Endothelial cell of umbilical vein (primary cell): ENCODE data around the gene ZNF184. TPM values are rescaled to one million over a fixed set of nuclear protein-coding genes. Genes with fewer than 3 reads are reported as not detected.

ENCODE experiments used
- BruUV-seq: library from RNA; stranded (reverse); fragments of 400-500 nt; replicated peaks from 2 replicates; lab custom pipeline; 2021; lab: Mats Ljungman, UMichigan
- CTCF ChIA-PET: fragments of 300-600, 350-600 bp; sonication (Branson Sonifier 250); formaldehyde crosslinking; loops from one replicate; lab custom pipeline; 2021; ENCODE audit warnings: antibody characterized with exemption, inconsistent platforms; lab: Charles Lee
- POLR2A ChIA-PET: fragments of 300-600, 350-600 bp; sonication (Branson Sonifier 250); formaldehyde crosslinking; loops from one replicate; lab custom pipeline; 2021; ENCODE audit warnings: antibody characterized with exemption, inconsistent platforms; lab: Charles Lee
- DNase-seq: peaks from one replicate; pipeline ENCODE4 v3.0.0-alpha.2; 2011; ENCODE audit warnings: low read depth, low spot score
- FAIRE-seq: peaks from 2 replicates; lab custom pipeline; 2011; peaks lifted over from hg19 to GRCh38; lab: Jason Lieb, UNC
- H2AFZ ChIP-seq: 2 replicates; pipeline ENCODE4 v1.6.0; 2012; ENCODE audit warnings: low read depth, low read length, control low read depth, inconsistent platforms
- H3K27ac ChIP-seq: 2 replicates; pipeline ENCODE4 v1.5.1; 2011; ENCODE audit warnings: low read depth, mild to moderate bottlenecking, control low read depth, low read length, moderate library complexity; ENCODE audit not compliant: insufficient read depth
- H3K27me3 ChIP-seq, 2 experiments: 2 replicates each; pipeline versions ENCODE4 v1.6.0 to v1.6.1; 2011; ENCODE audit warnings: low read length in 2 of 2, mixed read lengths in 1 of 2; ENCODE audit not compliant: control insufficient read depth in 2 of 2, insufficient read depth in 2 of 2
- H3K36me3 ChIP-seq, 2 experiments: 2 replicates in 1 of 2; 3 replicates in 1 of 2; pipeline ENCODE4 v1.5.1; 2011; ENCODE audit warnings: low read length in 2 of 2, mild to moderate bottlenecking in 1 of 2, moderate library complexity in 1 of 2; ENCODE audit not compliant: control insufficient read depth in 2 of 2, insufficient read depth in 2 of 2; ENCODE audit errors: extremely low read depth in 1 of 2
- H3K4me1 ChIP-seq: 3 replicates; pipeline ENCODE4 v1.5.1; 2011; ENCODE audit warnings: mild to moderate bottlenecking, low read length; ENCODE audit not compliant: control insufficient read depth, insufficient read depth; ENCODE audit errors: extremely low read depth
- H3K4me2 ChIP-seq: 2 replicates; pipeline ENCODE4 v1.6.1; 2011; ENCODE audit warnings: low read length, control low read depth, mixed read lengths; ENCODE audit not compliant: insufficient read depth
- H3K4me3 ChIP-seq, 3 experiments: fragments of 200-600 bp in 1 of 3; sonication (generic), shearing (Covaris generic) in 1 of 3; replicated peaks in 1 of 3; 2 replicates each; pipeline ENCODE4 v1.5.1; 2011 to 2016; ENCODE audit warnings: control low read depth in 3 of 3, low read length in 3 of 3, mild to moderate bottlenecking in 2 of 3, inconsistent platforms in 1 of 3, low read depth in 1 of 3, moderate library complexity in 1 of 3; ENCODE audit not compliant: insufficient read depth in 1 of 3
- H3K79me2 ChIP-seq: 2 replicates; pipeline ENCODE4 v1.6.0; 2012; ENCODE audit warnings: low read length, inconsistent platforms; ENCODE audit not compliant: control insufficient read depth, insufficient read depth
- H3K9ac ChIP-seq: replicated peaks from 2 replicates; pipeline ENCODE3; 2011; ENCODE audit warnings: low read length, control low read depth; ENCODE audit not compliant: insufficient read depth; ENCODE audit errors: extremely low read depth
- H3K9me1 ChIP-seq: replicated peaks from 3 replicates; pipeline ENCODE4 v1.6.0; 2011; ENCODE audit warnings: mild to moderate bottlenecking, low read length; ENCODE audit not compliant: control insufficient read depth, insufficient read depth; ENCODE audit errors: extremely low read depth
- H3K9me3 ChIP-seq: replicated peaks from 2 replicates; pipeline ENCODE4 v1.5.1; 2012; ENCODE audit warnings: low read length, inconsistent platforms; ENCODE audit not compliant: control insufficient read depth, insufficient read depth
- H4K20me1 ChIP-seq: replicated peaks from 2 replicates; pipeline ENCODE3; 2011; ENCODE audit warnings: mild to moderate bottlenecking, low read length; ENCODE audit not compliant: control insufficient read depth, insufficient read depth; ENCODE audit errors: extremely low read depth
- CTCF ChIP-seq, 2 donors: IDR thresholded peaks; 1 replicate in 1 of 2; 2 replicates in 1 of 2; pipeline ENCODE4 v1.5.1; 2011; ENCODE audit warnings: low read length in 2 of 2, mild to moderate bottlenecking in 2 of 2, moderate library complexity in 2 of 2, control low read depth in 1 of 2, inconsistent platforms in 1 of 2, low read depth in 1 of 2; ENCODE audit not compliant: insufficient read depth in 1 of 2; ENCODE audit errors: extremely low read depth in 1 of 2
- EZH2 ChIP-seq: IDR thresholded peaks from 2 replicates; pipeline ENCODE4 v1.6.1; 2012; ENCODE audit warnings: borderline replicate concordance, low read depth, mild to moderate bottlenecking, moderate library complexity, low read length, inconsistent platforms; ENCODE audit not compliant: severe bottlenecking
- FOS ChIP-seq: IDR thresholded peaks from 2 replicates; pipeline ENCODE4 v1.6.1; 2011; ENCODE audit warnings: mild to moderate bottlenecking, low read length, moderate library complexity, borderline replicate concordance; ENCODE audit not compliant: insufficient read depth
- GATA2 ChIP-seq: IDR thresholded peaks from 2 replicates; pipeline ENCODE4 v1.7.0; 2011; ENCODE audit warnings: low read depth, mild to moderate bottlenecking, moderate library complexity, mixed read lengths, low read length; ENCODE audit not compliant: insufficient read length, insufficient read depth
- JUN ChIP-seq: IDR thresholded peaks from 2 replicates; pipeline ENCODE4 v1.6.1; 2011; ENCODE audit warnings: borderline replicate concordance, low read depth; ENCODE audit not compliant: insufficient read length, insufficient read depth
- MAX ChIP-seq: IDR thresholded peaks from 2 replicates; pipeline ENCODE4 v1.6.1; 2011; ENCODE audit not compliant: insufficient read depth, insufficient read length
- MYC ChIP-seq: IDR thresholded peaks from one replicate; pipeline ENCODE4 v1.6.1; 2011; ENCODE audit warnings: mild to moderate bottlenecking, low read depth, low read length
- POLR2A ChIP-seq: IDR thresholded peaks from 2 replicates; pipeline ENCODE4 v1.6.1; 2012; ENCODE audit warnings: low read depth, mild to moderate bottlenecking, control low read depth, low read length
- POLR2AphosphoS5 ChIP-seq: IDR thresholded peaks from 2 replicates; pipeline ENCODE4 v1.6.1; 2012; ENCODE audit warnings: low read depth, mild to moderate bottlenecking, control low read depth, low read length, moderate library complexity; ENCODE audit not compliant: insufficient read depth
- dilution Hi-C: fragments of 300-500 bp; cut with MboI; formaldehyde crosslinking; loops from one replicate; pipeline ENCODE4 v1.15.0; 2019; ENCODE audit warnings: low sequenced_read_pairs; ENCODE audit not compliant: extremely low pct_ligation_motif_present
- intact Hi-C: fragments of 100-400 bp; cut with micrococcal nuclease; formaldehyde crosslinking; loops from one replicate; pipeline ENCODE4 v1.10.0; 2022
- polyA plus RNA-seq, 4 experiments: library from polyadenylated mRNA; depleted of rRNA in 3 of 4; stranded (reverse) in 3 of 4; unstranded in 1 of 4; fragments of >200 nt; gene quantifications; 2 replicates each; pipeline versions ENCODE4 v1.2.1 to v1.2.3, GENCODE V29; 2011 to 2012; ENCODE audit warnings: missing spikeins in 1 of 4
- total RNA-seq: library from RNA; stranded (reverse); gene quantifications from 2 replicates; pipeline ENCODE4 v1.2.3, GENCODE V29; 2021

The ZNF184 gene
- total and polyA plus RNA-seq, 2 donors (not counting 3 experiments of a cell fraction or from before 2014, with no cell fraction given): 1.6 to 6.5 TPM

DNA sequence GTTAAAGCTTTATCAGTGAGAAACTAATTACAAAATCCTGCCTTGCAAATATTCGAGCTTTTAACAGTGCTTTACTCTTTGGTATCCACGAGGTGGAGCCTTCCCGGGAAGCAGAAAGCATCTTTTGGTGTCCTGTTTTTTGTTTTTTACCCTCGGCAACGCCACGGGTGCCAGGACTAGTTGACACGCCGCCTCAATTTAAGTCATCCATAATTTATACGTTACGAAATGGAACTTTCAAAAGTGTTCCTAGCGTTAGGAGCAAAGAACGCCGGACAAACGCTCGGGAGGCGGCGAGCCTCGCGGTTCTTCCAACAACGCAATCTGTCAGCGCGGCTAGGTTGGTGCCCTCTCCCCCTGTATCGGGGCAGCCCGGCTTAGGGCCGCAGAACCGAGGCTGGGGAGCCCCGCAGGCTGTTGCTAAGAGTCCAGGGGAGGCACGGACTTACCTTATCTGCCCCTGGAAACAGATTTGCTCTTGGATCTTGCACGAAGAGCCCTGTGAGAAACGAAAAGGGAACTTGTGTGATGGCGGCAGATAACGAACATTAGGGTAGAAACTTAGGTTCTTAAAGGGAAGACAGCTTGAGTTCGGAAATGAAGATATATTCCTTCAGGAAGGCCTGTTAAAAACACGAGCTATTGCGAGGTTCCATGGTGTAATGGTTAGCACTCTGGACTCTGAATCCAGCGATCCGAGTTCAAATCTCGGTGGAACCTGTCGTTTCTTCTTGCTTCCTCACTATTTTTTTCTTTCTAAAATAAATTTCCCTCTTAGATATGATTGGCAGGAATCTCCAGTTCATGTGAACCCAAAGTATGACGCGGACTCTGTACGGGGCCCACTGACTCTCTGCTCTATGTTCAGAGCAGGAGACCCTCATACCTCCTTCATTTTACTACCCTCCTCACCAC lies 46.2 kb upstream of the ZNF184 start:
- intact Hi-C loops (loop anchor here (1.0 to 2.0 kb wide), 14 partner anchors 16 to 383 kb away; partner anchors contain the start of gene POM121L2), dilution Hi-C loops (no loop called here)
- peak overlapping the region; percentile 92 for H2AFZ ChIP-seq
- H3K79me2 ChIP-seq: no peaks in the 10 kb centered on the region
- TF ChIP-seq MAX: no peak
- no peak for TF ChIP-seq POLR2AphosphoS5
- TF ChIP-seq EZH2: no peak
- TF ChIP-seq MYC: no peak
- TF ChIP-seq POLR2A: no peak
- peak; percentile 57 to 63 for TF ChIP-seq CTCF (IDR thresholded peaks at IDR 0.05; ENCODE audit: extremely low read depth in 1 of 2, insufficient read depth in 1 of 2, low read depth in 1 of 2, low read length in 2 of 2)
- TF ChIP-seq GATA2: peak; percentile 77
- TF ChIP-seq FOS: no peak
- no peak for TF ChIP-seq JUN
- no peaks in the 10 kb centered on the region for H4K20me1 ChIP-seq
- H3K4me3 ChIP-seq: peak overlapping the region; percentile 47 to 74 (median 61)
- H3K27me3 ChIP-seq: peaks cover 19 to 30% of the 10 kb centered on the region in 2 experiments
- no peaks in the 10 kb centered on the region for H3K36me3 ChIP-seq
- H3K9me3 ChIP-seq: no peaks in the 10 kb centered on the region
- CTCF ChIA-PET: interaction anchor here (0.6 to 5.6 kb wide), 49 partner anchors 8 to 1088 kb away, joined by 3 to 110 read pairs (median 4); partner anchors contain the start of genes POM121L2 and ZNF391
- BruUV-seq: no TSS peak
- DNase-seq: peak; percentile 93
- H3K9ac ChIP-seq: peak overlapping the region; percentile 62
- peak; percentile 93 for FAIRE-seq
- peaks cover 3% of the 10 kb centered on the region for H3K4me1 ChIP-seq
- POLR2A ChIA-PET: no interaction called here
- peak overlapping the region; percentile 78 for H3K4me2 ChIP-seq
- H3K27ac ChIP-seq: peak overlapping the region; percentile 27
- H3K9me1 ChIP-seq: no peaks in the 10 kb centered on the region
